Right lobe of liver (tissue), 4 donors: ENCODE data around the gene LYPD6B.

Experiments used
- CTCF ChIP-seq, 4 donors: fragments of 200-600 bp in 3 of 4; fragments of 450-650 bp in 1 of 4; IDR thresholded peaks; one replicate each; pipeline versions ENCODE4 v1.5.1 to v1.8.0; 2016 to 2022; ENCODE audit warnings: antibody characterized with exemption in 4 of 4, mild to moderate bottlenecking in 2 of 4
- POLR2A ChIP-seq: fragments of 450-650 bp; IDR thresholded peaks from one replicate; pipeline ENCODE4 v1.6.1; 2017; ENCODE audit warnings: antibody characterized with exemption, mild to moderate bottlenecking
- donor health status: DM: no; HTN: no; CAD: no.
- donor health status: DM: no; HTN: no; CAD: no.
- donor health status: DM: no; HTN: yes; CAD: no.

DNA sequence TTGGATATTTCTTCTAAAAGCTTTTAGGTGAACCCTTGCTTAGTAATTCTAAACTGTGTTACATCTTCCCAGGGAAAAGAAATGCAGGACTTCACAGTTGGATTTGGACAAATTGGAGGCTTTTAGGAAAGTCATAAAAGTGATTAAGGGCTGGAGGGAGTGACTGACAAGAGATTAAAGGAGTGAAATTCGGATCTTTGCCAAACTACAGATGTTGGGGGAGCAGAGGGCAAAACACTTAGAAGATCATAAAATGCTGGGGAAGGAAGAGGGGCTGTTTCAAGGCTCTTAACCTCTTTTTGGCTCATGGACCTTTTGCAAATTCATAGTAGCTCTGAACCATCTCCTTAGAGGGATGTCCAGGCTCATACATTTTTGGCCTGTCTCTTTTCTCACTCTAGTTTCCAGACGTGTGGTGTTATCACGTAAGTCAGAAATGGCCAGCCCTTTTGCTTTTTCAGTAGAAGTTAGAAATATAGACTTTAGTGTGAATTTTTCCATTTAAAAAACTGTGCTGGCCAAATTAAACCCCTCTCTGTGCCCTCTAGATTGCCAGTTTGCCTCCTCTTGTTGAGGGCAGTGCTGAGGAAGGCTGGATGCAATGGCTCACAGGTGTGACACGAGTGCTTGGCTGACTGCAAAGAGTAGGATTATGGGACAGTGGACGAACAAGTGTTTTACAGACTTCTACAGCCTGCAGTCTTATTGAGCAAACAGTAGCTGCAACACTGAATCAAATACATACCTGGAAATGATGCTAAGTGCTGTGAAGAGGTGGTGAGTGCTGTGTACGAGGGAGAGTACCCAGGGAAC is 109.9 kb downstream of the LYPD6B start:
- no peak for TF ChIP-seq CTCF (IDR thresholded peaks at IDR 0.05)
- no peak for TF ChIP-seq POLR2A
